Measurements from ENCODE around the gene SAXO1. TPM values are rescaled to one million over a fixed set of nuclear protein-coding genes. Genes with fewer than 3 reads are reported as not detected.

Gene SAXO1
- total RNA-seq, 1 experiment from 2014 or later: 0.09 TPM

Other genes starting within 250 kb of the SAXO1 start
- 48.0 to 50.1 TPM (median 48.7 TPM) in 3 replicates for gene RRAGA, start 16.2 kb upstream of the SAXO1 start, total RNA-seq (2021)
- 37.9 to 43.3 TPM (median 39.8 TPM) in 3 replicates for gene HAUS6, start 69.7 kb upstream of the SAXO1 start, total RNA-seq (2021)
- 19.9 to 24.9 TPM (median 23.0 TPM) in 3 replicates for gene PLIN2, start 94.3 kb upstream of the SAXO1 start, total RNA-seq (2021)
- 21.0 to 22.6 TPM (median 21.7 TPM) in 3 replicates for gene DENND4C, start 197.5 kb upstream of the SAXO1 start, total RNA-seq (2021)